ENCODE data around the gene IL17RA.

IL17RA gene

GRCh38 chr22:17083811-17084441 lies 874 bp upstream of the IL17RA start:
- Histone ChIP-seq H3K4me2 (ENCODE audit: low read depth, low read length) (peak overlapping the region; percentile 86; the same call in 1 of the 2 replicates), H3K9ac (ENCODE audit: low read length) (no peak overlapping the region), H3F3A (ENCODE audit: insufficient read depth, low read length) (peaks cover 14% of the 10 kb centered on the region), H3K9me3 (replicated peaks; ENCODE audit: insufficient read depth, low read length) (no peaks in the 10 kb centered on the region), H3K36me3 (replicated peaks; ENCODE audit: insufficient read depth, low read length) (no peaks in the 10 kb centered on the region), H2AFZ (ENCODE audit: low read length) (0 out of 2 replicates have a peak overlapping the region, but pooled peaks have one; percentile 91), H3K79me2 (ENCODE audit: low read length) (peaks cover 15% of the 10 kb centered on the region; the same call in 1 of the 2 replicates), H3K4me1 (ENCODE audit: low read length) (peaks cover 22% of the 10 kb centered on the region), H3K4me3 (ENCODE audit: low read length) (peak overlapping the region; percentile 89; the same call in 1 of the 2 replicates), H4K20me1 (ENCODE audit: insufficient read depth, low read length) (no peaks in the 10 kb centered on the region), H3K27me3 (replicated peaks; ENCODE audit: insufficient read depth, low read length) (no peaks in the 10 kb centered on the region), H3K27ac (ENCODE audit: low read length) (no peak overlapping the region), H3K9me2 (replicated peaks; ENCODE audit: insufficient read depth, low read length) (no peaks in the 10 kb centered on the region)
- no peak for DNase-seq
- TF ChIP-seq CTCF (IDR thresholded peaks at IDR 0.05; ENCODE audit: low read length) (no peak), EZH2 (optimal IDR thresholded peaks at IDR 0.05; ENCODE audit: low read depth, low read length) (no peak), EZH2phosphoT487 (IDR thresholded peaks at IDR 0.05; ENCODE audit: low read length) (no peak)

GRCh38 chr22:17085277-17086181 lies 729 bp downstream of the IL17RA start:
- Histone ChIP-seq H3K27ac (ENCODE audit: low read length) (peak overlapping the region; percentile 18; the same call in 1 of the 2 replicates), H3K9ac (ENCODE audit: low read length) (peak overlapping the region; percentile 85)

GRCh38 chr22:17086296-17086695 lies 1.5 kb downstream of the IL17RA start:
- no peaks in the 10 kb centered on the region for H3K9me2 ChIP-seq (replicated peaks; ENCODE audit: insufficient read depth, low read length)
- no peak overlapping the region for H3K4me3 ChIP-seq (ENCODE audit: low read length)
- H3K9ac ChIP-seq (ENCODE audit: low read length), result no peak overlapping the region
- no peaks in the 10 kb centered on the region for H3K27me3 ChIP-seq (replicated peaks; ENCODE audit: insufficient read depth, low read length)
- H3K79me2 ChIP-seq (ENCODE audit: low read length), result peaks cover 26% of the 10 kb centered on the region
- no peaks in the 10 kb centered on the region for H4K20me1 ChIP-seq (ENCODE audit: insufficient read depth, low read length)
- TF ChIP-seq CTCF (IDR thresholded peaks at IDR 0.05; ENCODE audit: low read length) (no peak), EZH2 (optimal IDR thresholded peaks at IDR 0.05; ENCODE audit: low read depth, low read length) (no peak), EZH2phosphoT487 (IDR thresholded peaks at IDR 0.05; ENCODE audit: low read length) (no peak)
- no peak overlapping the region for H3K27ac ChIP-seq (ENCODE audit: low read length)
- no peaks in the 10 kb centered on the region for H3K9me3 ChIP-seq (replicated peaks; ENCODE audit: insufficient read depth, low read length)
- peaks cover 14% of the 10 kb centered on the region for H3F3A ChIP-seq (ENCODE audit: insufficient read depth, low read length)
- DNase-seq, result no peak
- H3K4me1 ChIP-seq (ENCODE audit: low read length), result peaks cover 22% of the 10 kb centered on the region
- H2AFZ ChIP-seq (ENCODE audit: low read length), result no peak overlapping the region
- no peaks in the 10 kb centered on the region for H3K36me3 ChIP-seq (replicated peaks; ENCODE audit: insufficient read depth, low read length)
- no peak overlapping the region for H3K4me2 ChIP-seq (ENCODE audit: low read depth, low read length)

More at GRCh38 chr22:17085277-17086181, 729 bp downstream of the IL17RA start:
- peaks cover 14% of the 10 kb centered on the region for H3F3A ChIP-seq (ENCODE audit: insufficient read depth, low read length)
- H3K36me3 ChIP-seq (replicated peaks; ENCODE audit: insufficient read depth, low read length), result no peaks in the 10 kb centered on the region
- peak overlapping the region; percentile 86 for H3K4me2 ChIP-seq (ENCODE audit: low read depth, low read length)
- peaks cover 22% of the 10 kb centered on the region for H3K4me1 ChIP-seq (ENCODE audit: low read length)
- peak overlapping the region; percentile 89 for H3K4me3 ChIP-seq (ENCODE audit: low read length)
- H3K79me2 ChIP-seq (ENCODE audit: low read length), result peaks cover 22% of the 10 kb centered on the region
- H4K20me1 ChIP-seq (ENCODE audit: insufficient read depth, low read length), result no peaks in the 10 kb centered on the region
- peak overlapping the region; percentile 92 for H2AFZ ChIP-seq (ENCODE audit: low read length)
- TF ChIP-seq CTCF (IDR thresholded peaks at IDR 0.05; ENCODE audit: low read length) (no peak), EZH2phosphoT487 (IDR thresholded peaks at IDR 0.05; ENCODE audit: low read length) (no peak), EZH2 (optimal IDR thresholded peaks at IDR 0.05; ENCODE audit: low read depth, low read length) (no peak)
- DNase-seq, result no peak
- no peaks in the 10 kb centered on the region for H3K9me2 ChIP-seq (replicated peaks; ENCODE audit: insufficient read depth, low read length)
- no peaks in the 10 kb centered on the region for H3K27me3 ChIP-seq (replicated peaks; ENCODE audit: insufficient read depth, low read length)
- H3K9me3 ChIP-seq (replicated peaks; ENCODE audit: insufficient read depth, low read length), result no peaks in the 10 kb centered on the region
